Loucy (cell line): ENCODE data around the gene CLCA1.

Source experiments
- H2AFZ ChIP-seq: fragments of 200-600 bp; sonication (generic); 2 replicates; pipeline ENCODE4 v1.6.0; 2016; ENCODE audit warnings: antibody characterized with exemption, mild to moderate bottlenecking, low read length, moderate library complexity
- H3F3A ChIP-seq: fragments of 200-600 bp; 2 replicates; pipeline ENCODE4 v1.6.0; 2016; ENCODE audit warnings: antibody characterized with exemption, low read depth, mild to moderate bottlenecking
- H3K27me3 ChIP-seq: fragments of 200-600 bp; sonication (generic); 2 replicates; pipeline ENCODE4 v1.6.1; 2014; ENCODE audit warnings: low read length, mild to moderate bottlenecking; ENCODE audit not compliant: insufficient read depth, poor library complexity, severe bottlenecking
- H3K36me3 ChIP-seq: fragments of 200-600 bp; sonication (generic); 2 replicates; pipeline ENCODE4 v1.6.1; 2016; ENCODE audit warnings: low read length; ENCODE audit not compliant: insufficient read depth
- H3K4me1 ChIP-seq: fragments of 200-600 bp; sonication (generic); 2 replicates; pipeline ENCODE4 v1.5.1; 2014; ENCODE audit warnings: low read length, mild to moderate bottlenecking; ENCODE audit not compliant: insufficient read depth, poor library complexity, severe bottlenecking
- H3K4me2 ChIP-seq: fragments of 200-600 bp; sonication (generic); 2 replicates; pipeline ENCODE4 v1.6.0; 2014; ENCODE audit warnings: antibody characterized with exemption, low read length, low read depth, mild to moderate bottlenecking; ENCODE audit not compliant: poor library complexity, severe bottlenecking
- H3K4me3 ChIP-seq: fragments of 200-600 bp; sonication (generic); 2 replicates; pipeline ENCODE4 v1.5.1; 2014; ENCODE audit warnings: low read length, mild to moderate bottlenecking, mixed read lengths; ENCODE audit not compliant: poor library complexity, severe bottlenecking
- H3K79me2 ChIP-seq: fragments of 200-600 bp; sonication (generic); 2 replicates; pipeline ENCODE4 v1.6.1; 2014; ENCODE audit warnings: low read length; ENCODE audit not compliant: insufficient read depth
- H3K9ac ChIP-seq: fragments of 200-600 bp; sonication (generic); 2 replicates; pipeline ENCODE4 v1.6.0; 2014; ENCODE audit warnings: mild to moderate bottlenecking, low read depth, low read length, moderate library complexity; ENCODE audit not compliant: poor library complexity, severe bottlenecking
- H3K9me2 ChIP-seq: fragments of 200-600 bp; sonication (generic); replicated peaks from 2 replicates; pipeline ENCODE4 v1.6.1; 2016; ENCODE audit warnings: low read depth, low read length, mixed read lengths
- H3K9me3 ChIP-seq: fragments of 200-600 bp; sonication (generic); 2 replicates; pipeline ENCODE4 v1.6.1; 2014; ENCODE audit warnings: mild to moderate bottlenecking, antibody characterized with exemption, low read length, low read depth; ENCODE audit not compliant: insufficient read depth
- H4K20me1 ChIP-seq: fragments of 200-600 bp; sonication (generic); 2 replicates; pipeline ENCODE4 v1.6.0; 2014; ENCODE audit warnings: antibody characterized with exemption, low read length, mild to moderate bottlenecking; ENCODE audit not compliant: insufficient read depth, poor library complexity, severe bottlenecking
- CTCF ChIP-seq: fragments of 200-600 bp; sonication (generic); conservative IDR thresholded peaks from 2 replicates; pipeline ENCODE4 v1.5.1; 2014; ENCODE audit warnings: mild to moderate bottlenecking, antibody characterized with exemption, low read length
- EZH2phosphoT487 ChIP-seq: fragments of 200-600 bp; IDR thresholded peaks from 2 replicates; pipeline ENCODE4 v1.6.1; 2018; ENCODE audit warnings: antibody characterized with exemption, mild to moderate bottlenecking, moderate library complexity, borderline replicate concordance

CLCA1 gene

DNA sequence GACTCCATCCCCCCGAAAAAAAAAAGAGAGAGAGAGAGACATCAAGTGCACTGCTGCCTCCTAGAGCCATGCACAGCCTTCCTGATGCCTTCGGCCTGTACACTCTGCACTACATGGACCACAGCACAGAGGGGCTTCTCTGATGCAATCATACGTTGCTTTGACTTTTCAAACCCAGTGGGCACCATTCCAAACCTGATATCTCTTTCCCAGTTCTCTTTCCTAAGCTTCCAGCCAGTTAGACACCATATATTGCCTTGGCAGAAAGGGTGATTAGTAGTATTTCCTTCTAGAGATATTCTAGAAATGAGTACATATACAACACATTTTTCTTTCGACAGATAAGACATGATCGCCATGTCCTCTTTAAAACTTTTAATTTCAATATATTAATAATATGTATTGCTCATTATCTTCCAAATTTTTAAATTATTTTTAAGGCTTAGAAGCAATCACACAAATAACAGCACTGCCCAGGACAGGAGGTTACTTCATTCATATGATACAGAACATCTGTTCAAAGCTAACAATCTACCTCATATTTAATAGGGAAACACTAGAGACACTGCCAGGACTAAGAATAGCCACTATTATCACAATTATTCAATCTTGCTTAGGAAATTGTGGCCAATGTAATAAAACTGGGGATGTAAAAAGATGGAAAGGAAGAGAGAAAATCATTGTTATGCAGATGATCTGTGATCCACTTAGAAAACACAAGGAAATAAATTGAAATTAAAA, 9.9 kb downstream of the CLCA1 start:
- Histone ChIP-seq H3K4me3 (no peak overlapping the region), H3K4me1 (no peaks in the 10 kb centered on the region), H3K4me2 (no peak overlapping the region), H2AFZ (no peak overlapping the region), H4K20me1 (no peaks in the 10 kb centered on the region), H3F3A (no peaks in the 10 kb centered on the region), H3K27me3 (peaks cover 5% of the 10 kb centered on the region), H3K9me3 (no peaks in the 10 kb centered on the region), H3K9me2 (no peaks in the 10 kb centered on the region), H3K36me3 (no peaks in the 10 kb centered on the region), H3K79me2 (no peaks in the 10 kb centered on the region), H3K9ac (no peak overlapping the region)
- TF ChIP-seq CTCF (no peak), EZH2phosphoT487 (no peak)

GRCh38 chr1:86481966-86482365, 13.2 kb downstream of the CLCA1 start:
- H2AFZ ChIP-seq, result no peak overlapping the region
- no peak overlapping the region for H3K4me2 ChIP-seq
- H3K9me2 ChIP-seq, result no peaks in the 10 kb centered on the region
- no peak overlapping the region for H3K4me3 ChIP-seq
- no peaks in the 10 kb centered on the region for H3K9me3 ChIP-seq
- no peaks in the 10 kb centered on the region for H3K4me1 ChIP-seq
- H3K9ac ChIP-seq, result no peak overlapping the region
- H3K79me2 ChIP-seq, result no peaks in the 10 kb centered on the region
- no peaks in the 10 kb centered on the region for H3K36me3 ChIP-seq
- no peak for TF ChIP-seq CTCF
- TF ChIP-seq EZH2phosphoT487, result no peak
- H3K27me3 ChIP-seq, result peaks cover 5% of the 10 kb centered on the region
- no peaks in the 10 kb centered on the region for H3F3A ChIP-seq
- no peaks in the 10 kb centered on the region for H4K20me1 ChIP-seq

GRCh38 chr1:86487131-86487810, 18.5 kb downstream of the CLCA1 start:
- Histone ChIP-seq H3K4me3 (no peak overlapping the region), H3K36me3 (no peaks in the 10 kb centered on the region), H3K9me2 (no peaks in the 10 kb centered on the region), H3K9ac (no peak overlapping the region), H3F3A (no peaks in the 10 kb centered on the region), H3K4me1 (no peaks in the 10 kb centered on the region), H3K79me2 (no peaks in the 10 kb centered on the region), H2AFZ (no peak overlapping the region), H3K9me3 (no peaks in the 10 kb centered on the region), H3K4me2 (no peak overlapping the region), H3K27me3 (peaks cover 2% of the 10 kb centered on the region), H4K20me1 (no peaks in the 10 kb centered on the region)
- TF ChIP-seq EZH2phosphoT487 (no peak), CTCF (no peak)
